NAMALWA (cell line): ENCODE data around the gene SAMD4A.
"Not testable (repeated sequence)": the region's sequence is repeated elsewhere in the genome, so short reads cannot be mapped to it uniquely, and the experiment has no call there.

Source experiments
- DNase-seq: peaks from one replicate; pipeline ENCODE4 v3.0.0-alpha.2; 2015; ENCODE audit warnings: low spot score

The SAMD4A gene

GRCh38 chr14:54597795-54598443 lies 31.0 kb downstream of the SAMD4A start:
- DNase-seq = no peak

DNA sequence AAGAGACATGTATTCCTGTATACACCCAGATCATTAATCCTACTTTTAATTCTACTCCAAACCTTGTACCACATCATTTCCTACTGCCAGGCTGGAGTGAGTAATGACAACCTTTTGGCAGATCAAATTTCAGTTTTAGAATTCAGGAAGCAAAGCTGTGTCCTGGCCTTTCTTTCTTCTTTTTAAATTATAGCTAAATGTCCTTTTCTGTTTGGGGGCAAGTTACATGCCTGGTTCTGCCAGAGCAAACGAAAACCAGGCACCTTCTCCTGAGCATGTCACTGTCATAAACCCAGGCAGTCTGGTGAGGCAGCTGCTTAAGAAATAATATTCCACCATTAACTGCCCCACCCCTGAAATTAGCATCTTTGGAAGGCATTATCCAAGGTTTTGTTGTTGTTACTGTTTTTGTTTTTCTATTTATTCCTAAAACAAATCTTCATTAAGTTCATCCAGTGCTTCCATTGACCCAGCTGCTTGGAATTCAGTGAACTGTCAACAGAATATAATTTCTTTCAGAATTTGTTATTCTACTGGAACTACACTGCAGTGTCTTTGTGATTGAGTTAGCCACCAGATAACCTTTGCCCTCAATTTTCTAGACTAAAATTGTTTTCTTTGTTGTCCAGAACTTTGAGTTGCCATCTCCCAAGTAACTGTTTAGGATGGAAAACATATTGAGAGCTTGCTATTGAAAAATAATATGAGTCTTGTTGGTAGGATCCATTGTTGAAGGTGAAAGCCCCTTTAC lies 33.2 kb downstream of the SAMD4A start:
- no peak for DNase-seq

- no peak for DNase-seq
Measured at GRCh38 chr14:54600717-54601109, 33.8 kb downstream of the SAMD4A start.

DNA sequence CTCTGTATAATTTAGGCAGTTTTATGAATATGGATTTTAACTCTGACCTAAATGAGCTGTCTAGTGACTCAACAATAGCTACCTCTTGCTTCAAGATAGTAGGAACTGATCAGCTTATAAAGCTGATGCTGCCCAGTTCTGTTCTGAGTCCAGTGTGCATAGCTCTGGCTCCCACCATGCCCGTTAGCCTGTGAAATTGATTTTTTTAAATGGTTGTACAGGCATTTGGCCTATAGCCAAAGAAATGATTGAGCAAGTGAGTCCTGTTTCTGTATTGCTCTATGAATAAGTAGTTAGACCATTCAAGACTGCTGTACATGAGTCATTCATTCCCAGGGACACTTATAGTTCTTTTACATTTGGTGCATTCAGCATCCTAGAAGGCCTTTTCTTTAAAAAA lies 36.4 kb downstream of the SAMD4A start:
- no peak for DNase-seq

DNA sequence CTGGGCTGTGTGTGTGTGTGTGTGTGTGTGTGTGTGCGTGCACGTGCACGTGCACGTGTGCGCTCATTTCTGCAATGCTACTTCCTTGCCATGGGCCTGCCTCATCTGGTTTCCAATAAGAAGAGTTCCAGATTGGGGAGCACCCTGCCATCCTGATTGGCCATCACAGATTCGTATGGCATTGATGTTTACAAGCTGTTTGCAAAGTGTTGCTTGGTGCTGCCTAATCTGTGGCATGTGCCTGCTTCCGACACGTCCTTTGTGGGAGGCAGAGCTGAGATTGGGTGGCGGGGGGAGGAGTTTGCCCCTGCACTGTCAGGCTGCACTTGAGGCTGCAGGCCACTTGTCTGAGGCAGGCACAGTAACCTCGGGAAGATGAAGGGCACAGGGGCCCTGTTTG lies 39.2 kb downstream of the SAMD4A start:
- no peak for DNase-seq

DNA sequence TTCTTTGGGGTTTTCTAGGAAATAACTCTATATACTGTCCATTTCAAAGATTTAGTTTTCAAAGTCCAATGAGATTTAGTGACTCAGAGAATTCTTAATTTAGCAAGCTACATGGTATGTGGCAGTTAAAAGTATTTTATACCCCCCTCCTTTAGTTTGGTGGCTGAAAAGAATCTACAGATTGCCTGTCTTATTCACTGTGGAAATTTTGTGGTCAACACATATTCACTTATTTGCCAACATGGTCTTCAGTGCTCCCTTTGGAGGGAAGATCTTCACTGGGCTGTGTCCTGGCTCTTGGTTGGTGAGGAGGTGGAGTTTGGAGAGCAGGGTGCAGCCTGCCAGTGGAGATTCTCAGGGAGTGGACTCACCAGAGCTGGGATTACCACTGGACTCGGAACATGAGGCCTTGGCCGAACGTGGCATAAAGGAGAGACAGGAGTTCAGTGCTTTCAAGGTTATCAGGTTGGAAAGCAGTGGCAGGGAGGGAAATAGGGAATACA lies 39.8 kb downstream of the SAMD4A start:
- no peak for DNase-seq

GRCh38 chr14:54609576-54609975 lies 42.6 kb downstream of the SAMD4A start:
- no peak for DNase-seq

DNA sequence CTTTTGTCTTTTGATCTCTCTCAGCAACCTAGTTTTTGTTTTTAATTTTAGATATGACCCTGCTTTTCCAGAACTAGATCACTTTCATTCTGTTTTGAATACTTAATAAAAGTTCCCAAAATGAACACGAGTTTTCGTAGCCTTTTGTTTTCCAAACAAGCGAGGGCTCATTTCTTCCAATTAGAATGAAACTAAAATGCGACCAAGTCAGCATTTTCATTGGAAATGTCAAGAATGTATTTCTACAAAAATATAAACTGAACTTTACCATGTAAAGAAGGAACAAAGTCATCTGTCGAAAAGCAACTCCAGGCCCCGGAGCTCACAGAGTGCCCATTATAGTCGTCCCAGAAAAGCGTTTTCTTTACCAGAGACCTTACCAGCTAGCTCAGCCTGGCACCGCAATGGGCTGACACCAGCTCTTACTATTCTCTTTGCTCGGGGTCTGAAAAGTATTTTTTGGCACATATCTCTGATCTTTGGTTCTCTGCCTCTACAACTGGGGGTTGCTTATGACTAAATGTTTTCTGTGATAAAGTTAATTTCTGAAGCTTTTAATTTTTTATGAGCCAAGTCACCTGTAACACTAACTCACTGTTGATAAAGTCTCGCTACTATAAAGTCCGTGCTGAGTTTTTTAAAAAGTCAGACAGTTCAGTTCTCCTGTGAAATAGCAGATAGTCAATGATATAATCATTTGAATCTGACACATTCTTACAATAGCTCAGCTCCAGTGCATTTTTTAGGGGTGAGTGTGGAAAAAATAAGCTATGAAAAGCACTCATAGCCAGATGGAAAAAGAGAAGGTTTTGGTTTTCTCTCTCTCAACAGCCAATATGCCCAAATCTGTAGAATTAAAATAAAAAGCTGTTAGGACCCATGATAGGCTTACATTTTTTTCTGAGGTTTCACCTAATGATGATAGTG lies 43.4 kb downstream of the SAMD4A start:
- DNase-seq = no peak

GRCh38 chr14:54614296-54614695 lies 47.4 kb downstream of the SAMD4A start:
- no peak for DNase-seq

DNA sequence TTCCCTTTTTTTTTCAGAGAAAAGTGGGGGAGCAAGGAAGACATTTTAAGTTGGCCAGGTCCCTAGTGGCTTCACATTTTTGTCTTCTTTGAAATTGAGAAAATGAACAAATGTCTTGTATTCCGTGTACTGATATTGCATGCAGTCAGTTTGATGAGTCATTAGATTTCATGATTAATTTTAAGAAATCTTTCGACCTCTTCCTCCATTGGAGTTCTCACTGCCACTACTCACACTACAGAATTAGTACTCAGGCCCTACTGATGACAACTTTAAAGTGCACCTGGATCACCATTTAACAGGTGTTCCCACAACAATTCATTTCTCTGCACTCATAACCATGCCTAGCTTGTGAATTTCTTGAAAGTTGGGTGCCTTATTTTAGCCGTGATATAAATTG lies 50.5 kb downstream of the SAMD4A start:
- DNase-seq = no peak

GRCh38 chr14:54621686-54622085 lies 54.8 kb downstream of the SAMD4A start:
- no peak for DNase-seq

GRCh38 chr14:54622192-54622958 lies 55.4 kb downstream of the SAMD4A start:
- no peak for DNase-seq

DNA sequence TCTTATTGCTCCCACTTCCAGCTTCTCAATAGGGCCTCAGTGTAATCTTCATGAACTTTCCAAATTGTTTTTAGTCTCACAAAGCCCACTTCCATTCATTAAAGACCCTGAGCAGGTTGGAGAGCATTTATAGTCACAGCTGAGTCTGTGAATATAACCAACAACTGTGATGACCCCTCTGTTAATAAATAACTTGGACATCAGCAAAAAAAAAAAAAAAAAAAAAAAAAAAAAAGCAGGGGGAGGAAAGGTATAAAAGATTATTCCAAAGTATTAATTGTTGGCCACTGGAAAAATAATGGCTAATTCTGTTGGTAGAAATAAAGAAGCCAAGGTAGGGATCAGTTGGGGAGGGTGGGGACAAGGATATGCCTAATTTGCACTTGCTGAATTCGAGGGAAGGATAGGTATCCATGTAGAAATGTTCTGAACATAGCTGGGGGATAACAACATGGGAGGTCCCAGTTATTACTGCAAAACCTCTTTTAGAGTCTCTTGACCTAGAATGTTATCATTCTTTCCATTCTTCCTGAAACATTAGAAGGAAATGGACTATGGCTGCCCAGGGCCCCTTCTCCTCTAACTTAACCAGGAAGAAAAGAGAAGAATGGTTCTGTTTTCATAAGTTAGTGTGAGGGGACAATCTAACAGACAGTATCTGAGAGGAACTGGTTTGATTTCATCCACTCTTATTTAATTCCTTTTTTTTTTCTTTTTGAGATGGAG lies 56.5 kb downstream of the SAMD4A start:
- no peak for DNase-seq

- not testable (repeated sequence) for DNase-seq
Measured at GRCh38 chr14:54624005-54624358, 57.1 kb downstream of the SAMD4A start.

DNA sequence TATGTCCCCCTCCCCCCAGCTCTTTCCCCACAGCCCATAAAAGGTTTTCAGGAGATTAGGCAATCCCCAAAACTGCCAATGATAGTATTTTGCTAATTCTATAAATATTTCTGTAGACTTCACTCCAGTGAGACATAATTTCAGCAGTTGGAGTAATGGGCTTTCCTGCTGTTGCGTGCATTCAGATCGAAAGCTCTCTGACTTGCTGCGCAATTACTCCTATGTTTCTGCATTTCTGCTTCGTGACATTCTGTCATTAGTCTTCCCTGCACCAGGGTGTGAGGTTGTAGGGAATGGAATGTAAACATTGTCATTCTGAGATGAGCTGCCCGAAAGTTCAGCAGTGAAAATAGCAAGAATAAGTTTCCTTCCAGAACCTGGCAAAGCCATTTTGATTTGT lies 58.2 kb downstream of the SAMD4A start:
- DNase-seq = no peak

GRCh38 chr14:54627219-54627539 lies 60.3 kb downstream of the SAMD4A start:
- no peak for DNase-seq

DNA sequence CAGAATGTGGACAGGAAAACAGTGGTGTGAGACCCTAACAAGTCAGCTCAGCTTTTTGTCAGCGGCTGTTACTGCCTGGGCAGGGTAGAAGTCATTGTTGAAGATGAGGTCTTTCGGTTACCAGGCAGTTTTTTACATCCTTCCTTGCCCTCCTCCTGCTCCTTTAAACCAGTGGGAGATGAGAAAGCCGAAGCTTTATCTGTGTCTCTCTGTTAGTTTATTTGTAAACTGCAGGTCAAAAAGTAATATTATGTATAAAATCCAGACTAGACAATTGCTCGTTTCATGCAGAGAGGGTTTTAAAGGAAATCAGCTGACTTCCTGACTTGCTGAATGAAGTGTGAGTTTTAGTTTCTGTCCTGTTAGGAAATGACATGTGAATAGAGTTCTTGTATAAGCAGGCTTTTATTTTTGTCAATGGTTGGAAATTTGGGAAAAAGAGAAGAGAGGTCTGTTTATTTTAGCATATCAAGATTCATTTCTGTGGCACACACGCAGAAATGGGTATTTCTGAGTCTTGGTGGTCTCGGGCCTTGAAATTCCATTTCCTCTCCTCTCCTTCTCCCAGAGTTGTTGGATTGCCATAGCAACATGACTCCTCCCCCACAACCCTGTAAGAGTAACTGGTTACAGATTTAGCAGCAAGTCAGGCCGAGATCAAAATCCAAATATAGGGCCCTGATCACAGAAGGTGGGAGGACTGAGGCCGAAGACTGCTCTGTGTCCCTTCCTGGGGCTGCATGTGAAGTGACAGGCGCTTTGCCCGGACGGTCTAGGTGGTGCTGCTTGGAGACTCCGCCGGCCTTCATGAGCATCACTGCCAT lies 60.8 kb downstream of the SAMD4A start:
- peak; percentile 1 for DNase-seq

DNA sequence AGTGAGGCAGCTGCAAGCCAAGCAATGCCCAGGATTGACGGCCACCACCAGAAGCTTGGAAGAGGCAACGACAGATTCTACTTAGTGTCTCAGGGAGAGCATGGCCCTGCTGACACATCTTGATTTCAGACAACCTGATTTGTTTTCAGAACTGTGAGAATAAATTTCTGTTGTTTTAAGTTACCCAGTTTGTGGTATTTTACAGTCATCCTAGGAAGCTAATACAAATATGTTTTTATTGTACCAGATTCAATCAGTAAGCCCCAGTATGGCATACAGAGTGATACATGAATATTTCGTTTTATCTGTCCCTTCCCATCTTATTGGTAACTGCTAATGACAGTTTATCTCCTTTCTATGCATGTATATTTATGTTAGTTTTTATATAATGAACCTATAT lies 62.3 kb downstream of the SAMD4A start:
- no peak for DNase-seq

GRCh38 chr14:54629635-54630360 lies 62.9 kb downstream of the SAMD4A start:
- DNase-seq = no peak

GRCh38 chr14:54631016-54631415 lies 64.1 kb downstream of the SAMD4A start:
- DNase-seq = no peak
